SK-N-SH treated with all-trans-retinoic acid at 6 μM for 48 hours (cell line): ENCODE measurements around the gene MMAB.

ENCODE experiments used
- ATAC-seq: fragments of 200-7000 bp; cut with Tn5 transposase; 3 replicates; pipeline ENCODE4 v1.9.1; 2020; ENCODE audit warnings: mild to moderate bottlenecking, moderate library complexity
- ARNTL ChIP-seq: fragments of 450-650 bp; formaldehyde crosslinking; IDR thresholded peaks from 2 replicates; pipeline ENCODE4 v1.5.0; 2020; ENCODE audit warnings: low read depth, mild to moderate bottlenecking, moderate library complexity, borderline replicate concordance
- BACH2 ChIP-seq: fragments of 250-450 bp; sonication (Bioruptor Pico); IDR thresholded peaks from 2 replicates; pipeline ENCODE4 v1.9.0; 2021; ENCODE audit warnings: mild to moderate bottlenecking, borderline replicate concordance
- CREB5 ChIP-seq: fragments of 250-450 bp; sonication (Bioruptor Pico); IDR thresholded peaks from 2 replicates; pipeline ENCODE4 v1.5.1; 2020; ENCODE audit warnings: low read depth, mild to moderate bottlenecking, moderate library complexity
- CSDC2 ChIP-seq: fragments of 250-450 bp; sonication (Bioruptor Pico); IDR thresholded peaks from 2 replicates; pipeline ENCODE4 v1.5.0; 2020; ENCODE audit warnings: mild to moderate bottlenecking, moderate library complexity
- CSRNP3 ChIP-seq: fragments of 250-450 bp; sonication (Bioruptor Pico); IDR thresholded peaks from 2 replicates; pipeline ENCODE4 v1.5.1; 2021; ENCODE audit warnings: mild to moderate bottlenecking, moderate library complexity
- ESRRG ChIP-seq: fragments of 250-450 bp; sonication (Bioruptor Pico); IDR thresholded peaks from 2 replicates; pipeline ENCODE4 v1.6.1; 2021; ENCODE audit warnings: mild to moderate bottlenecking
- GLIS3 ChIP-seq: fragments of 250-450 bp; sonication (Bioruptor Pico); IDR thresholded peaks from 2 replicates; pipeline ENCODE4 v1.5.0; 2020; ENCODE audit warnings: mild to moderate bottlenecking, moderate library complexity
- ISL1 ChIP-seq: fragments of 250-450 bp; sonication (Bioruptor Pico); IDR thresholded peaks from 2 replicates; pipeline ENCODE4 v2.1.2; 2022; ENCODE audit warnings: mild to moderate bottlenecking, moderate library complexity
- OSR1 ChIP-seq: fragments of 250-450 bp; sonication (Bioruptor Pico); IDR thresholded peaks from 2 replicates; pipeline ENCODE4 v1.8.0; 2022; ENCODE audit warnings: moderate library complexity, mild to moderate bottlenecking, inconsistent platforms
- PATZ1 ChIP-seq: fragments of 250-450 bp; sonication (Bioruptor Pico); IDR thresholded peaks from 2 replicates; pipeline ENCODE4 v1.8.0; 2020; ENCODE audit warnings: mild to moderate bottlenecking, moderate library complexity, borderline replicate concordance
- POU6F1 ChIP-seq: fragments of 250-450 bp; sonication (Bioruptor Pico); IDR thresholded peaks from 2 replicates; pipeline ENCODE4 v1.8.0; 2021; ENCODE audit warnings: low read depth, mild to moderate bottlenecking, moderate library complexity, borderline replicate concordance
- PPARA ChIP-seq: fragments of 250-450 bp; sonication (Bioruptor Pico); IDR thresholded peaks from 2 replicates; pipeline ENCODE4 v1.5.0; 2020; ENCODE audit warnings: mild to moderate bottlenecking, borderline replicate concordance
- RARB ChIP-seq: fragments of 250-450 bp; sonication (Bioruptor Pico); IDR thresholded peaks from 2 replicates; pipeline ENCODE4 v1.8.0; 2021; ENCODE audit warnings: mild to moderate bottlenecking, moderate library complexity
- SNAI2 ChIP-seq: fragments of 250-450 bp; sonication (Bioruptor Pico); IDR thresholded peaks from 2 replicates; pipeline ENCODE4 v1.5.0; 2020; ENCODE audit warnings: mild to moderate bottlenecking, moderate library complexity
- TCF4 ChIP-seq: fragments of 250-450 bp; sonication (Bioruptor Pico); IDR thresholded peaks from 2 replicates; pipeline ENCODE4 v1.8.0; 2021; ENCODE audit warnings: mild to moderate bottlenecking, moderate library complexity, borderline replicate concordance
- TOX ChIP-seq: fragments of 250-450 bp; sonication (Bioruptor Pico); IDR thresholded peaks from 2 replicates; pipeline ENCODE4 v1.8.0; 2021; ENCODE audit warnings: mild to moderate bottlenecking, moderate library complexity, borderline replicate concordance
- TSHZ2 ChIP-seq: fragments of 250-450 bp; sonication (Bioruptor Pico); IDR thresholded peaks from 2 replicates; pipeline ENCODE4 v1.5.0; 2020; ENCODE audit warnings: mild to moderate bottlenecking, moderate library complexity
- ZC3H10 ChIP-seq: fragments of 250-450 bp; sonication (Bioruptor Pico); IDR thresholded peaks from 2 replicates; pipeline ENCODE4 v1.5.1; 2021; ENCODE audit warnings: mild to moderate bottlenecking, moderate library complexity
- ZFP3 ChIP-seq: fragments of 250-450 bp; sonication (Bioruptor Pico); IDR thresholded peaks from 2 replicates; pipeline ENCODE4 v1.5.0; 2020; ENCODE audit warnings: mild to moderate bottlenecking, moderate library complexity
- ZFP30 ChIP-seq: fragments of 450-650 bp; formaldehyde crosslinking; IDR thresholded peaks from 2 replicates; pipeline ENCODE4 v1.5.0; 2022; ENCODE audit warnings: mild to moderate bottlenecking, moderate library complexity

The MMAB gene

GRCh38 chr12:109549613-109550270, 23.6 kb downstream of the MMAB start:
- no peak for ATAC-seq
- TF ChIP-seq TOX: no peak
- TF ChIP-seq RARB (CRISPR knock-in tag): no peak
- no peak for TF ChIP-seq ZC3H10
- no peak for TF ChIP-seq PATZ1 (CRISPR knock-in tag)
- TF ChIP-seq TSHZ2 (CRISPR knock-in tag): no peak
- TF ChIP-seq CREB5 (CRISPR knock-in tag): no peak

- no peak for ATAC-seq
- TF ChIP-seq ZFP3 (CRISPR knock-in tag): no peak
- no peak for TF ChIP-seq POU6F1 (CRISPR knock-in tag)
- no peak for TF ChIP-seq ISL1 (CRISPR knock-in tag)
- no peak for TF ChIP-seq TOX
- no peak for TF ChIP-seq ESRRG
- TF ChIP-seq CSRNP3 (CRISPR knock-in tag): no peak
- no peak for TF ChIP-seq TCF4 (CRISPR knock-in tag)
- TF ChIP-seq PATZ1 (CRISPR knock-in tag): no peak
- TF ChIP-seq RARB (CRISPR knock-in tag): no peak
- no peak for TF ChIP-seq ZFP30 (CRISPR knock-in tag)
- no peak for TF ChIP-seq BACH2
- TF ChIP-seq PPARA: no peak
- TF ChIP-seq ZC3H10: no peak
- TF ChIP-seq CSDC2: no peak
- TF ChIP-seq ARNTL (CRISPR knock-in tag): no peak
- no peak for TF ChIP-seq OSR1 (CRISPR knock-in tag)
- TF ChIP-seq SNAI2: no peak
- TF ChIP-seq GLIS3 (CRISPR knock-in tag): no peak
- TF ChIP-seq TSHZ2 (CRISPR knock-in tag): no peak
- TF ChIP-seq, all 23 proteins: peak for 0
Measured at GRCh38 chr12:109548258-109548657, 25.0 kb downstream of the MMAB start.
